ENCODE results near the gene SLC12A4. TPM values are rescaled to one million over a fixed set of nuclear protein-coding genes. Genes with fewer than 3 reads are reported as not detected.

The SLC12A4 gene
- total RNA-seq, 1 experiment from 2014 or later: 33.2 TPM

DNA sequence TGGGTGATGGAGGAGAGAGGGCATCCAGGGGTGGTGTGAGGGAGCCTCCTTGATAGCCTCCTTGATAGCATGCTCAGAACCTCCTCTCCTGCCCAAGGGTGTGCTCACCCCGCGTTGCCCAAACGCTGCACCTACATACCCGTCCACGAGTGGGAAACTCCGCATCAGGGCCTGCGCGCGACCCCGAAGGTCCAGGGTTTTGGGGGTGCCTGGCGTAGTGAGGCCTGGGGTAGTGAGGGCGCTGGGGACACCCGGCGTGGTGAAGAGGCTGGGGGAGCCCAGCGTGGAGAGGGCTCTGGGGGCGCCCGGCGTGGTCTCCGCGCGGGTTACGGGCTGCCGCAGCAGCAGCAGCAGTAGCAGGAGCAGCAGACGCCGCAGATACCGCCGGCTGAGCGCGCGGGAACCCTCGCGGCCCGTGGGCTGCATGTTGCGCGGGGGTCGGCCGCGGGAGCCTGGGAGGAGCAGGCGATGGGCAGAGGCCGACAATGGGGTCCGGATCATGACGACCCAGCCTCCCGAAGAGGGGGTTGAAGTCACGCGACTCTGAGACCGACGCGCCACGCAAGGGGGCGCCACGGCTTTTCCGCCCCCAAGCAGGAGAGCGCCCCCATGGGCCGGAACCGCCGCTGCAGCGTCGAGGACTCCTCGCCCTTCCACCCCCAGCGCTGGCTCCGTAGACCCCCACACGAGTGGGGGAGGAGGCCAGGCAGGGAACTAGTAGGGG is 11.7 kb upstream of the SLC12A4 start, which contains the start of gene DPEP3:
Gene DPEP3, minus strand, starts transcription at position 545 of the 724 bp plus-strand sequence. Its CDS starts 119 bp downstream, at position 426.
- BruUV-seq (replicated peaks): no TSS peak
- Histone ChIP-seq H3F3A (ENCODE audit: low read length, unreplicated experiment) (no peaks in the 10 kb centered on the region), H3K27ac (ENCODE audit: low read length) (no peak within 1 kb of the TSS), H3K4me3 (ENCODE audit: low read length) (no peak within 1 kb of the TSS), H3K9me3 (ENCODE audit: low read length) (no peaks in the 10 kb centered on the region), H2AFZ (ENCODE audit: low read length) (no peak within 1 kb of the TSS), H4K20me1 (ENCODE audit: low read length) (no peaks in the 10 kb centered on the region), H3K4me1 (ENCODE audit: insufficient read depth, low read length) (no peaks in the 10 kb centered on the region), H3K4me2 (ENCODE audit: low read length) (no peak within 1 kb of the TSS), H3K36me3 (ENCODE audit: low read depth, low read length) (no peaks in the 10 kb centered on the region), H3K79me2 (ENCODE audit: low read length) (no peaks in the 10 kb centered on the region), H3K9ac (ENCODE audit: low read length) (no peak within 1 kb of the TSS), H3K27me3 (ENCODE audit: low read length) (no peaks in the 10 kb centered on the region), H3K9me2 (replicated peaks; ENCODE audit: low read length) (no peaks in the 10 kb centered on the region)
- ChIA-PET CTCF (no interaction called here), POLR2A (ENCODE audit: unreplicated experiment) (no interaction called here)
- DNase-seq (no peak), ATAC-seq (no peak)
- TF ChIP-seq EZH2 (IDR thresholded peaks at IDR 0.05; ENCODE audit: low read length, unreplicated experiment) (no peak), EZH2phosphoT487 (IDR thresholded peaks at IDR 0.05; ENCODE audit: borderline replicate concordance, low read length) (no peak)
- TF ChIP-seq, protein P1, sequence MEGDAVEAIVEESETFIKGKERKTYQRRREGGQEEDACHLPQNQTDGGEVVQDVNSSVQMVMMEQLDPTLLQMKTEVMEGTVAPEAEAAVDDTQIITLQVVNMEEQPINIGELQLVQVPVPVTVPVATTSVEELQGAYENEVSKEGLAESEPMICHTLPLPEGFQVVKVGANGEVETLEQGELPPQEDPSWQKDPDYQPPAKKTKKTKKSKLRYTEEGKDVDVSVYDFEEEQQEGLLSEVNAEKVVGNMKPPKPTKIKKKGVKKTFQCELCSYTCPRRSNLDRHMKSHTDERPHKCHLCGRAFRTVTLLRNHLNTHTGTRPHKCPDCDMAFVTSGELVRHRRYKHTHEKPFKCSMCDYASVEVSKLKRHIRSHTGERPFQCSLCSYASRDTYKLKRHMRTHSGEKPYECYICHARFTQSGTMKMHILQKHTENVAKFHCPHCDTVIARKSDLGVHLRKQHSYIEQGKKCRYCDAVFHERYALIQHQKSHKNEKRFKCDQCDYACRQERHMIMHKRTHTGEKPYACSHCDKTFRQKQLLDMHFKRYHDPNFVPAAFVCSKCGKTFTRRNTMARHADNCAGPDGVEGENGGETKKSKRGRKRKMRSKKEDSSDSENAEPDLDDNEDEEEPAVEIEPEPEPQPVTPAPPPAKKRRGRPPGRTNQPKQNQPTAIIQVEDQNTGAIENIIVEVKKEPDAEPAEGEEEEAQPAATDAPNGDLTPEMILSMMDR (conservative IDR thresholded peaks at IDR 0.05; ENCODE audit: low read depth, low read length): no peak
- intact Hi-C loops (cut with micrococcal nuclease): no loop called here

DNA sequence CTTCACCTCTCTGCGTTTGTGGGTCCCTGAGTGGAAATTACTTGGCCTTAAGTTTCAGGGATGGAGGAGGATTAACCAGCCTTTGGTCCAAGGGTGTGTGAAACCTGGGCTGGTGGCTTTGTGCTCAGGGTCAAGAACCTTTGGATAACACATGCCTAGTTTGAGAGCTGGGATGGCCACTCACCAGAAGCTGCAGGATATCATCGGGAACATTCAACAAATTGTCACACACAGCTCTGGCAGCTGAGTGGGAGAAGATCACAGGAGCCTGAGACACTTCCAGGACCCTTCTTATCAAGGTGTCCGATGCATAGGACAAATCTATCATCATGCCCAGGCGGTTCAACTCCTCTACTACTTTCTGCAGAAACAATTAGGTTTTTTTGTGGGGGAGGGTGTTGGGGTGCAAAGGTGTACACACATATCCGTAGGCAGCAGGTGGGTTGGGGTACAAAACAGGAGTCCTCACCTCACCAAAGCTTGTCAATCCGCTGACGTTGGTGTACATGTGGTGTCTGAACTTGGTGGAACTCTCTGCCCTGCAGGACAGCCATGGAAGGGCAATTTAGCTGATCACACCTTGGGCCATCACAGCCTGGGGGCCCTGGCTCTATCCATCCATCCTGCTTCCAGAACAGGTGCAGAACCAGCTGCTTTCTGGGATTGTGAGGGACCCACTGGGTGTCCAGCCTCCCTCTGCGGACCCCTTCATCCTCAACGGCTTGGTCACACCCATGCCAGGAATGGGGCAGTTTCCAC is 9.2 kb upstream of the SLC12A4 start:
- Histone ChIP-seq H3K4me3 (ENCODE audit: low read length) (no peak overlapping the region), H3K9me2 (replicated peaks; ENCODE audit: low read length) (no peaks in the 10 kb centered on the region), H3K27ac (ENCODE audit: low read length) (no peak overlapping the region), H3K27me3 (ENCODE audit: low read length) (no peaks in the 10 kb centered on the region), H3F3A (ENCODE audit: low read length, unreplicated experiment) (no peaks in the 10 kb centered on the region), H3K4me1 (ENCODE audit: insufficient read depth, low read length) (no peaks in the 10 kb centered on the region), H3K79me2 (ENCODE audit: low read length) (no peaks in the 10 kb centered on the region), H3K4me2 (ENCODE audit: low read length) (no peak overlapping the region), H3K9ac (ENCODE audit: low read length) (no peak overlapping the region), H4K20me1 (ENCODE audit: low read length) (no peaks in the 10 kb centered on the region), H3K36me3 (ENCODE audit: low read depth, low read length) (no peaks in the 10 kb centered on the region), H3K9me3 (ENCODE audit: low read length) (no peaks in the 10 kb centered on the region), H2AFZ (ENCODE audit: low read length) (no peak overlapping the region)
- ChIA-PET CTCF (no interaction called here), POLR2A (ENCODE audit: unreplicated experiment) (no interaction called here)
- no peak for DNase-seq
- BruUV-seq (replicated peaks): no TSS peak
- ATAC-seq: no peak
- intact Hi-C loops (cut with micrococcal nuclease): no loop called here
- TF ChIP-seq, protein P1 (conservative IDR thresholded peaks at IDR 0.05; ENCODE audit: low read depth, low read length): no peak
- TF ChIP-seq EZH2 (IDR thresholded peaks at IDR 0.05; ENCODE audit: low read length, unreplicated experiment): no peak
- no peak for TF ChIP-seq EZH2phosphoT487 (IDR thresholded peaks at IDR 0.05; ENCODE audit: borderline replicate concordance, low read length)

DNA sequence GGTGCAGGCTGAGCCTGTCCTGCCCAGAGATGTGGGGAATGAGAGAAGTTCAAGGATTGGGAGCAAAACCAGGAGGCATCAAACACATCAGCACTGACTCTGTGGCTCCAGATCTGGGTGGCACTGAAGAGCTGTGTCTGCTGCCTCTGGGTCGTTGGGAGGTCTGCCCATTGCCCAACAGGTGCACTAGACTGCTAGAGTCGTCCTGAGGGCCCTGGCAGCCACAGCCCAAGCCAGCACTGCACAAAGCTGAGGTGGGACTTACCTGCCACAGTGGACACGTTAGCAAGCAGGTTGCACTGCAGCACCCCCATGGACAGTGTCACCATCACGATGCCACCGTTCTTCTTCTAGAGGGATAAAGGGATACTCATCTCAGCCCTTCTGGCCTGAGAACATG is 8.6 kb upstream of the SLC12A4 start:
- H3F3A ChIP-seq (ENCODE audit: low read length, unreplicated experiment): no peaks in the 10 kb centered on the region
- no peak overlapping the region for H3K9ac ChIP-seq (ENCODE audit: low read length)
- no TSS peak for BruUV-seq (replicated peaks)
- no peaks in the 10 kb centered on the region for H3K36me3 ChIP-seq (ENCODE audit: low read depth, low read length)
- H3K27me3 ChIP-seq (ENCODE audit: low read length): no peaks in the 10 kb centered on the region
- no peaks in the 10 kb centered on the region for H3K79me2 ChIP-seq (ENCODE audit: low read length)
- TF ChIP-seq, protein P1 (conservative IDR thresholded peaks at IDR 0.05; ENCODE audit: low read depth, low read length): no peak
- TF ChIP-seq EZH2phosphoT487 (IDR thresholded peaks at IDR 0.05; ENCODE audit: borderline replicate concordance, low read length): no peak
- no peaks in the 10 kb centered on the region for H4K20me1 ChIP-seq (ENCODE audit: low read length)
- intact Hi-C loops (cut with micrococcal nuclease): no loop called here
- no peaks in the 10 kb centered on the region for H3K9me3 ChIP-seq (ENCODE audit: low read length)
- H3K4me1 ChIP-seq (ENCODE audit: insufficient read depth, low read length): no peaks in the 10 kb centered on the region
- ATAC-seq (no peak), DNase-seq (no peak)
- H2AFZ ChIP-seq (ENCODE audit: low read length): no peak overlapping the region
- H3K27ac ChIP-seq (ENCODE audit: low read length): no peak overlapping the region
- no peak overlapping the region for H3K4me2 ChIP-seq (ENCODE audit: low read length)
- H3K4me3 ChIP-seq (ENCODE audit: low read length): no peak overlapping the region
- POLR2A ChIA-PET (ENCODE audit: unreplicated experiment): no interaction called here
- CTCF ChIA-PET: no interaction called here
- H3K9me2 ChIP-seq (replicated peaks; ENCODE audit: low read length): no peaks in the 10 kb centered on the region

Measured in PC-3 (cell line).